Caki2 (cell line): ENCODE results near the gene SLC16A8. TPM values are rescaled to one million over a fixed set of nuclear protein-coding genes. Genes with fewer than 3 reads are reported as not detected.

Experiments
- total RNA-seq: library from RNA; depleted of rRNA; stranded (reverse); fragments of >200 nt; shearing (Covaris generic); gene quantifications from 2 replicates; pipeline ENCODE4 v1.2.3, GENCODE V29; 2014; ENCODE audit warnings: low replicate concordance; rRNA removed

SLC16A8 gene
- total RNA-seq, 1 experiment from 2014 or later = not detected

Other genes starting within 250 kb of the SLC16A8 start
- gene ANKRD54, start 239.8 kb downstream of the SLC16A8 start, total RNA-seq = 54.0 and 62.0 TPM in 2 replicates
- 475 and 492 TPM in 2 replicates for gene EIF3L, start 234.8 kb downstream of the SLC16A8 start, total RNA-seq
- gene MICALL1, start 177.9 kb downstream of the SLC16A8 start, total RNA-seq = 12.5 and 25.7 TPM in 2 replicates
- gene C22orf23, start 130.6 kb downstream of the SLC16A8 start, total RNA-seq = 0.17 and 0.90 TPM in 2 replicates
- gene POLR2F, start 130.5 kb downstream of the SLC16A8 start, total RNA-seq = 275 and 283 TPM in 2 replicates
- gene SOX10, start 99.6 kb downstream of the SLC16A8 start, total RNA-seq = not detected in 2 replicates
- 11.1 and 30.8 TPM in 2 replicates for gene PICK1, start 26.8 kb downstream of the SLC16A8 start, total RNA-seq
- 4.0 and 8.1 TPM in 2 replicates for gene BAIAP2L2, start 26.5 kb upstream of the SLC16A8 start, total RNA-seq
- 12.6 and 13.4 TPM in 2 replicates for gene PLA2G6, start 97.6 kb upstream of the SLC16A8 start, total RNA-seq
- 24.5 and 29.3 TPM in 2 replicates for gene MAFF, start 117.8 kb upstream of the SLC16A8 start, total RNA-seq
- gene TMEM184B, start 188.8 kb upstream of the SLC16A8 start, total RNA-seq = 31.2 and 46.9 TPM in 2 replicates
- gene CSNK1E, start 233.2 kb upstream of the SLC16A8 start, total RNA-seq = 62.6 and 62.7 TPM in 2 replicates